ENCODE results near the gene TMEM243. TPM values are rescaled to one million over a fixed set of nuclear protein-coding genes. Genes with fewer than 3 reads are reported as not detected.

The TMEM243 gene
- polyA plus RNA-seq, 1 experiment: 50.2 TPM

GRCh38 chr7:87146740-87147386, 72.7 kb downstream of the TMEM243 start:
- H3K4me3 ChIP-seq (ENCODE audit: low read depth, low read length): no peak overlapping the region
- H3K27me3 ChIP-seq (ENCODE audit: control insufficient read depth, insufficient read depth, low read length): no peaks in the 10 kb centered on the region
- ChIA-PET POLR2A (no interaction called here), CTCF (interaction anchor here (3.5 kb wide), 2 partner anchors 206 to 220 kb away, joined by 54 to 58 read pairs; no protein-coding TSS in a partner anchor)
- H3K27ac ChIP-seq (ENCODE audit: low read depth, low read length): no peak overlapping the region
- no peak for TF ChIP-seq CTCF (IDR thresholded peaks at IDR 0.05; ENCODE audit: low read depth, low read length)
- no peaks in the 10 kb centered on the region; the same call in 1 of the 2 replicates for H3K9me3 ChIP-seq (ENCODE audit: control insufficient read depth, insufficient read depth, low read length)
- DNase-seq (ENCODE audit: low read depth, low spot score): no peak

Small RNA genes within 50 kb of the gene (small RNA-seq; reads per million reads assigned to genes)
- not detected for gene RF00019 (ENCODE audit: insufficient read length, low read depth)
- not detected for gene RF02271 (ENCODE audit: insufficient read length, low read depth)

Other genes starting within 250 kb of the TMEM243 start
- gene ELAPOR2, start 160.1 kb downstream of the TMEM243 start, polyA plus RNA-seq (2011; rRNA removed): 3.4 and 3.9 TPM in 2 replicates
- gene DMTF1, start 67.3 kb downstream of the TMEM243 start, polyA plus RNA-seq (2011; rRNA removed): 95.7 and 134 TPM in 2 replicates
- 32.3 and 48.3 TPM in 2 replicates for gene CROT, start 125.9 kb upstream of the TMEM243 start, polyA plus RNA-seq (2011; rRNA removed)

Data from AG04450 (cell line).